Coronary artery (tissue), 2 donors: Measurements from ENCODE around the gene CLDN11.

Experiments
- DNase-seq: peaks from one replicate; pipeline ENCODE4 v3.0.0-alpha.2; 2017; ENCODE audit warnings: low spot score
- H3K27ac ChIP-seq, 2 donors: fragments of 200-600 bp; sonication (generic); one replicate each; pipeline ENCODE4 v1.5.1; 2016 to 2019
- H3K4me3 ChIP-seq: fragments of 200-600 bp; sonication (generic); 2 replicates; pipeline ENCODE4 v1.5.1; 2016; ENCODE audit warnings: mild to moderate bottlenecking, moderate library complexity
- CTCF ChIP-seq: fragments of 200-600 bp; sonication (generic); IDR thresholded peaks from one replicate; pipeline ENCODE4 v1.5.1; 2019; ENCODE audit warnings: antibody characterized with exemption

CLDN11 gene

GRCh38 chr3:170443457-170443856 lies 24.8 kb downstream of the CLDN11 start:
- no peak overlapping the region for H3K27ac ChIP-seq
- DNase-seq: no peak
- H3K4me3 ChIP-seq: no peak overlapping the region
- TF ChIP-seq CTCF: no peak

GRCh38 chr3:170448584-170448983 lies 29.9 kb downstream of the CLDN11 start:
- no peak for TF ChIP-seq CTCF
- Histone ChIP-seq H3K4me3 (no peak overlapping the region), H3K27ac (no peak overlapping the region)
- no peak for DNase-seq

GRCh38 chr3:170450039-170450438 lies 31.4 kb downstream of the CLDN11 start:
- no peak for DNase-seq
- Histone ChIP-seq H3K4me3 (no peak overlapping the region), H3K27ac (no peak overlapping the region)
- TF ChIP-seq CTCF: no peak

- no peak for DNase-seq
- no peak overlapping the region for H3K4me3 ChIP-seq
- no peak overlapping the region for H3K27ac ChIP-seq
- no peak for TF ChIP-seq CTCF
Measured at GRCh38 chr3:170454509-170454908, 35.8 kb downstream of the CLDN11 start.

- TF ChIP-seq CTCF: no peak
- Histone ChIP-seq H3K27ac (no peak overlapping the region), H3K4me3 (no peak overlapping the region)
- no peak for DNase-seq
Measured at GRCh38 chr3:170458285-170458684, 39.6 kb downstream of the CLDN11 start.

- H3K27ac ChIP-seq: no peak overlapping the region
Measured at GRCh38 chr3:170463011-170463410, 44.3 kb downstream of the CLDN11 start.

GRCh38 chr3:170465955-170466354 lies 47.3 kb downstream of the CLDN11 start:
- no peak for DNase-seq
- no peak for TF ChIP-seq CTCF
- H3K4me3 ChIP-seq: no peak overlapping the region
- no peak overlapping the region for H3K27ac ChIP-seq

More at GRCh38 chr3:170463011-170463410, 44.3 kb downstream of the CLDN11 start:
- TF ChIP-seq CTCF: no peak
- DNase-seq: no peak
- no peak overlapping the region for H3K4me3 ChIP-seq
